Esophagus squamous epithelium (tissue), 5 donors: ENCODE data around the gene PKP3. TPM values are rescaled to one million over a fixed set of nuclear protein-coding genes. Genes with fewer than 3 reads are reported as not detected.

ENCODE experiments used
- DNase-seq: peaks from one replicate; lab custom pipeline; 2025; lab: John Stamatoyannopoulos, UW
- H3K27ac ChIP-seq, 4 donors: fragments of 200-600 bp; sonication (generic); one replicate each; pipeline ENCODE4 v1.5.1; 2016 to 2019; ENCODE audit warnings: mild to moderate bottlenecking in 1 of 4
- H3K27me3 ChIP-seq, 4 donors: fragments of 200-600 bp; sonication (generic); 1 replicate in 3 of 4; 2 replicates in 1 of 4; pipeline versions ENCODE4 v1.5.1 to v1.6.0; 2017 to 2021; ENCODE audit warnings: antibody characterized with exemption in 1 of 4
- H3K36me3 ChIP-seq, 3 donors: fragments of 200-600 bp; sonication (generic); one replicate each; pipeline ENCODE4 v1.5.1; 2016 to 2019
- H3K4me1 ChIP-seq, 3 donors: fragments of 200-600 bp; sonication (generic); one replicate each; pipeline ENCODE4 v1.5.1; 2017 to 2019
- H3K4me3 ChIP-seq, 4 donors: fragments of 200-600 bp; sonication (generic); 1 replicate in 3 of 4; 2 replicates in 1 of 4; pipeline ENCODE4 v1.5.1; 2016 to 2019; ENCODE audit warnings: mild to moderate bottlenecking in 2 of 4, moderate library complexity in 1 of 4
- H3K9me3 ChIP-seq, 3 donors: fragments of 200-600 bp; sonication (generic); one replicate each; pipeline ENCODE4 v1.5.1; 2016 to 2019
- CTCF ChIP-seq, 6 experiments: fragments of 450-650 bp in 4 of 6; fragments of 200-600 bp in 2 of 6; sonication (generic) in 2 of 6; IDR thresholded peaks; one replicate each; pipeline ENCODE4 v1.5.1; 2016 to 2019; ENCODE audit warnings: antibody characterized with exemption in 6 of 6, mild to moderate bottlenecking in 4 of 6, moderate library complexity in 4 of 6
- POLR2A ChIP-seq, 4 donors: fragments of 450-650 bp; IDR thresholded peaks; one replicate each; pipeline ENCODE4 v1.6.1; 2017; ENCODE audit warnings: antibody characterized with exemption in 4 of 4, mild to moderate bottlenecking in 4 of 4, moderate library complexity in 3 of 4
- WGBS, 2 donors: methylation state at CpG; one replicate each; pipeline ENCODE4 v1.1.5; 2018; 5-methylcytosine and 5-hydroxymethylcytosine counted together
- intact Hi-C: fragments of 100-400 bp; cut with DNase I; formaldehyde crosslinking; loops from one replicate; pipeline ENCODE4 v1.15.0; 2022
- total RNA-seq, 4 donors: library from RNA; depleted of rRNA; stranded (reverse); fragments of >200 nt; gene quantifications; one replicate each; pipeline ENCODE4 v1.1.0, GENCODE V29; 2016
- donor health status: DM: yes; HTN: yes; CAD: no.

The PKP3 gene
- total RNA-seq, 4 donors from 2014 or later: 314 to 1,016 (median 520) TPM

- H3K27me3 ChIP-seq: peaks cover 0 to 33% (median 0%) of the 10 kb centered on the region in 4 donors
- no peaks in the 10 kb centered on the region for H3K36me3 ChIP-seq
- no peaks in the 10 kb centered on the region for H3K9me3 ChIP-seq
- WGBS, 2 donors: 5 to 20% methylated on average over 1 to 8 of the region's 35 CpGs
- intact Hi-C loops: no loop called here
- no peak for DNase-seq
- H3K27ac ChIP-seq: peak within 1 kb of the TSS in 3 of 4 donors; percentile 73 to 83 (median 73)
- TF ChIP-seq CTCF (IDR thresholded peaks at IDR 0.05) (no peak), POLR2A (IDR thresholded peaks at IDR 0.05) (peak in 1 of 4 donors; percentile 33)
- peaks cover 13 to 61% (median 23%) of the 10 kb centered on the region in 3 donors for H3K4me1 ChIP-seq
- H3K4me3 ChIP-seq: peak within 1 kb of the TSS; percentile 40 to 73 (median 54)
Observed at GRCh38 chr11:441418-442274, 47.6 kb downstream of the PKP3 start, which contains the start of gene ANO9. TSS of gene ANO9 (minus strand) at chr11:442011. CDS start at chr11:441926, 85 bp downstream.

GRCh38 chr11:442611-443081, 48.6 kb downstream of the PKP3 start:
- no peaks in the 10 kb centered on the region for H3K36me3 ChIP-seq
- WGBS, 2 donors: 40% methylated on average over 1 of the region's 16 CpGs; no CpG with 5 or more reads in 1 of the 2 donors
- no peak overlapping the region for H3K27ac ChIP-seq
- no peak for DNase-seq
- peaks cover 13 to 71% (median 23%) of the 10 kb centered on the region in 3 donors for H3K4me1 ChIP-seq
- no peak overlapping the region for H3K4me3 ChIP-seq
- no peak for TF ChIP-seq POLR2A (IDR thresholded peaks at IDR 0.05)
- TF ChIP-seq CTCF (IDR thresholded peaks at IDR 0.05): no peak
- no peaks in the 10 kb centered on the region for H3K9me3 ChIP-seq
- H3K27me3 ChIP-seq: peaks cover 0 to 27% (median 0%) of the 10 kb centered on the region in 4 donors
- intact Hi-C loops: no loop called here

GRCh38 chr11:443542-444199, 49.7 kb downstream of the PKP3 start:
- TF ChIP-seq POLR2A (IDR thresholded peaks at IDR 0.05): no peak
- TF ChIP-seq CTCF (IDR thresholded peaks at IDR 0.05): no peak
- 62 to 68% methylated on average over 12 of the region's 16 CpGs for WGBS, 2 donors
- Histone ChIP-seq H3K27me3 (peaks cover 0 to 27% (median 0%) of the 10 kb centered on the region in 4 donors), H3K9me3 (no peaks in the 10 kb centered on the region), H3K36me3 (no peaks in the 10 kb centered on the region), H3K4me3 (no peak overlapping the region), H3K4me1 (peaks cover 13 to 79% (median 27%) of the 10 kb centered on the region in 3 donors), H3K27ac (peak overlapping the region in 1 of 4 donors; percentile 29)
- DNase-seq: no peak
- intact Hi-C loops: no loop called here

GRCh38 chr11:444396-445144, 50.6 kb downstream of the PKP3 start:
- Histone ChIP-seq H3K27me3 (peaks cover 0 to 27% (median 0%) of the 10 kb centered on the region in 4 donors), H3K36me3 (no peaks in the 10 kb centered on the region), H3K27ac (peak overlapping the region in 3 of 4 donors; percentile 29 to 52 (median 51)), H3K4me3 (no peak overlapping the region), H3K9me3 (no peaks in the 10 kb centered on the region), H3K4me1 (peaks cover 19 to 86% (median 36%) of the 10 kb centered on the region in 3 donors)
- no peak for DNase-seq
- no peak for TF ChIP-seq POLR2A (IDR thresholded peaks at IDR 0.05)
- TF ChIP-seq CTCF (IDR thresholded peaks at IDR 0.05): no peak
- intact Hi-C loops: loop anchor here (5.0 kb wide), 1 partner anchor 73 kb away; no protein-coding TSS in a partner anchor
- 22 to 32% methylated on average over 7 to 12 of the region's 12 CpGs for WGBS, 2 donors
